Measurements from ENCODE around the gene ASPHD1.

Gene ASPHD1

GRCh38 chr16:29893553-29893952 lies 6.7 kb upstream of the ASPHD1 start:
- no peak overlapping the region for H3K4me3 ChIP-seq (replicated peaks in 1 of 2; ENCODE audit: low read depth in 2 of 2, low read length in 2 of 2)
- DNase-seq (ENCODE audit: low read depth in 2 of 2) = no peak
- no peak for TF ChIP-seq CTCF (IDR thresholded peaks at IDR 0.05; ENCODE audit: low read depth, low read length)

GRCh38 chr16:29894352-29894751 lies 5.9 kb upstream of the ASPHD1 start:
- no peak for DNase-seq (ENCODE audit: low read depth in 2 of 2)
- H3K4me3 ChIP-seq (replicated peaks in 1 of 2; ENCODE audit: low read depth in 2 of 2, low read length in 2 of 2) = no peak overlapping the region
- TF ChIP-seq CTCF (IDR thresholded peaks at IDR 0.05; ENCODE audit: low read depth, low read length) = no peak

- no peak overlapping the region for H3K4me3 ChIP-seq (replicated peaks in 1 of 2; ENCODE audit: low read depth in 2 of 2, low read length in 2 of 2)
- TF ChIP-seq CTCF (IDR thresholded peaks at IDR 0.05; ENCODE audit: low read depth, low read length) = no peak
- DNase-seq (ENCODE audit: low read depth in 2 of 2) = no peak
Measured at GRCh38 chr16:29896841-29897240, 3.4 kb upstream of the ASPHD1 start.

- no peak for DNase-seq (ENCODE audit: low read depth in 2 of 2)
- TF ChIP-seq CTCF (IDR thresholded peaks at IDR 0.05; ENCODE audit: low read depth, low read length) = no peak
- no peak overlapping the region for H3K4me3 ChIP-seq (replicated peaks in 1 of 2; ENCODE audit: low read depth in 2 of 2, low read length in 2 of 2)
Measured at GRCh38 chr16:29897333-29897732, 3.0 kb upstream of the ASPHD1 start.

- TF ChIP-seq CTCF (IDR thresholded peaks at IDR 0.05; ENCODE audit: low read depth, low read length) = no peak
- DNase-seq (ENCODE audit: low read depth in 2 of 2) = no peak
- H3K4me3 ChIP-seq (replicated peaks in 1 of 2; ENCODE audit: low read depth in 2 of 2, low read length in 2 of 2) = peak overlapping the region; percentile 51 to 67
Measured at GRCh38 chr16:29898135-29898803, 2.0 kb upstream of the ASPHD1 start.

- peak overlapping the region; percentile 51 to 67 for H3K4me3 ChIP-seq (replicated peaks in 1 of 2; ENCODE audit: low read depth in 2 of 2, low read length in 2 of 2)
- no peak for DNase-seq (ENCODE audit: low read depth in 2 of 2)
- TF ChIP-seq CTCF (IDR thresholded peaks at IDR 0.05; ENCODE audit: low read depth, low read length) = no peak
Measured at GRCh38 chr16:29898804-29899515, 1.3 kb upstream of the ASPHD1 start.

Data from cardiac fibroblast (primary cell).